Stimulated activated CD4-positive, alpha-beta T cell treated with anti-CD3 and anti-CD28 coated beads, Interleukin-4, amount 100 ng/mL, for 48 hours (primary cell): Measurements from ENCODE around the gene PLIN5.
"Not testable (repeated sequence)": the region's sequence is repeated elsewhere in the genome, so short reads cannot be mapped to it uniquely, and the experiment has no call there.

ENCODE experiments used
- DNase-seq, 2 donors: peaks; one replicate each; pipeline ENCODE4 v3.0.0-alpha.2; 2020; ENCODE audit warnings: low read depth in 2 of 2

PLIN5 gene

GRCh38 chr19:4568886-4569285 lies 33.9 kb upstream of the PLIN5 start:
- no peak for DNase-seq

GRCh38 chr19:4567584-4568071 lies 32.6 kb upstream of the PLIN5 start:
- peak; percentile 45 to 77 for DNase-seq

- DNase-seq = no peak
Observed at GRCh38 chr19:4566402-4567051, 31.5 kb upstream of the PLIN5 start.

GRCh38 chr19:4563562-4563961 lies 28.5 kb upstream of the PLIN5 start:
- DNase-seq = not testable (repeated sequence)

- not testable (repeated sequence) for DNase-seq
Observed at GRCh38 chr19:4562085-4562484, 27.1 kb upstream of the PLIN5 start.

- DNase-seq = no peak
Observed at GRCh38 chr19:4559569-4559968, 24.5 kb upstream of the PLIN5 start, which contains the start of gene SEMA6B. SEMA6B (minus strand) TSS chr19:4559684; CDS start chr19:4558457, 1,227 bp downstream.

- DNase-seq = no peak
Observed at GRCh38 chr19:4557971-4558941, 23.2 kb upstream of the PLIN5 start.

GRCh38 chr19:4557144-4557970 lies 22.3 kb upstream of the PLIN5 start:
- DNase-seq = no peak

GRCh38 chr19:4556597-4557127 lies 21.6 kb upstream of the PLIN5 start:
- DNase-seq = peak; percentile 27 to 54

GRCh38 chr19:4555657-4556561 lies 20.9 kb upstream of the PLIN5 start:
- DNase-seq = no peak

- no peak for DNase-seq
Observed at GRCh38 chr19:4554717-4555116, 19.7 kb upstream of the PLIN5 start.

- DNase-seq = no peak
Observed at GRCh38 chr19:4553775-4554174, 18.8 kb upstream of the PLIN5 start.

GRCh38 chr19:4553092-4553695 lies 18.2 kb upstream of the PLIN5 start:
- DNase-seq = no peak

GRCh38 chr19:4552525-4552819 lies 17.4 kb upstream of the PLIN5 start:
- DNase-seq = no peak

GRCh38 chr19:4550479-4551050 lies 15.5 kb upstream of the PLIN5 start:
- DNase-seq = no peak

- DNase-seq = no peak
Observed at GRCh38 chr19:4550018-4550417, 15.0 kb upstream of the PLIN5 start.

- DNase-seq = no peak
Observed at GRCh38 chr19:4548238-4548584, 13.2 kb upstream of the PLIN5 start.

GRCh38 chr19:4547303-4548237 lies 12.5 kb upstream of the PLIN5 start:
- DNase-seq = no peak
